WERI-Rb-1 (cell line): ENCODE measurements around the gene MAP3K2.
A peak's percentile ranks its signal among the peaks of the same experiment; 100 is the strongest.

Experiments
- DNase-seq: peaks from one replicate; pipeline ENCODE4 v3.0.0-alpha.2; 2020
- H3K27ac ChIP-seq: fragments of 250-450 bp; sonication (Bioruptor Pico); 2 replicates; pipeline ENCODE4 v1.5.1; 2020; ENCODE audit warnings: mild to moderate bottlenecking, moderate library complexity
- H3K27me3 ChIP-seq: fragments of 250-450 bp; sonication (Bioruptor Pico); 2 replicates; pipeline ENCODE4 v1.5.1; 2021; ENCODE audit warnings: mild to moderate bottlenecking, low read depth, moderate library complexity; ENCODE audit not compliant: insufficient read depth, severe bottlenecking
- H3K36me3 ChIP-seq: fragments of 250-450 bp; sonication (Bioruptor Pico); 2 replicates; pipeline ENCODE4 v1.5.1; 2020; ENCODE audit warnings: mild to moderate bottlenecking, moderate library complexity
- H3K4me3 ChIP-seq: 2 replicates; pipeline ENCODE4 v1.5.1; 2011; ENCODE audit warnings: low read depth, mild to moderate bottlenecking, control low read depth, low read length
- H3K9me3 ChIP-seq: fragments of 250-450 bp; sonication (Bioruptor Pico); 2 replicates; pipeline ENCODE4 v1.5.1; 2021; ENCODE audit warnings: mild to moderate bottlenecking, moderate library complexity; ENCODE audit not compliant: severe bottlenecking
- TF ChIP-seq, protein P1 (sequence below): IDR thresholded peaks from 2 replicates; pipeline ENCODE4 v1.5.1; 2011; ENCODE audit warnings: low read depth, mild to moderate bottlenecking, control low read depth, inconsistent platforms, low read length

MAP3K2 gene

DNA sequence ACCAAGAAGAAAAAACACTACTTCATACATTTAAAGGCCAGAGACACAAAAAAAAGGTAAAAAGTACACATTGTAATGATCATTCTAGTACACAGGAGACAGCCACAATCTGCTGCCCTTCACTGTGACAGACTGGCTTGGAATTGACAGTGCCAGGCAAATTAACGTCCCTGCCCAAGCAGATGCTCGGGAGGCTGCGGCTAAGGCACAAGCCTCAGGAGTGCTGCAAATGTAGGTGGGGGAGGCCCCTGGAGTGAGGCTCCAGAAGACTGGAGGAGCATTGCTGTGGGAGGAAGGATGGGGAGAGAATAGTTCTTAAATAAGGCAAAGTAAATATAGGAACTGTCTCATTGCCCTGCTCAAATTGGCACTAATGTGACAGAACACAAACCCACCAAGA is 112.4 kb downstream of the MAP3K2 start:
- no peak overlapping the region for H3K4me3 ChIP-seq
- TF ChIP-seq, protein P1, sequence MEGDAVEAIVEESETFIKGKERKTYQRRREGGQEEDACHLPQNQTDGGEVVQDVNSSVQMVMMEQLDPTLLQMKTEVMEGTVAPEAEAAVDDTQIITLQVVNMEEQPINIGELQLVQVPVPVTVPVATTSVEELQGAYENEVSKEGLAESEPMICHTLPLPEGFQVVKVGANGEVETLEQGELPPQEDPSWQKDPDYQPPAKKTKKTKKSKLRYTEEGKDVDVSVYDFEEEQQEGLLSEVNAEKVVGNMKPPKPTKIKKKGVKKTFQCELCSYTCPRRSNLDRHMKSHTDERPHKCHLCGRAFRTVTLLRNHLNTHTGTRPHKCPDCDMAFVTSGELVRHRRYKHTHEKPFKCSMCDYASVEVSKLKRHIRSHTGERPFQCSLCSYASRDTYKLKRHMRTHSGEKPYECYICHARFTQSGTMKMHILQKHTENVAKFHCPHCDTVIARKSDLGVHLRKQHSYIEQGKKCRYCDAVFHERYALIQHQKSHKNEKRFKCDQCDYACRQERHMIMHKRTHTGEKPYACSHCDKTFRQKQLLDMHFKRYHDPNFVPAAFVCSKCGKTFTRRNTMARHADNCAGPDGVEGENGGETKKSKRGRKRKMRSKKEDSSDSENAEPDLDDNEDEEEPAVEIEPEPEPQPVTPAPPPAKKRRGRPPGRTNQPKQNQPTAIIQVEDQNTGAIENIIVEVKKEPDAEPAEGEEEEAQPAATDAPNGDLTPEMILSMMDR: no peak
- peaks cover 90% of the 10 kb centered on the region for H3K36me3 ChIP-seq
- no peak for DNase-seq
- no peaks in the 10 kb centered on the region for H3K9me3 ChIP-seq
- no peak overlapping the region for H3K27ac ChIP-seq
- no peaks in the 10 kb centered on the region for H3K27me3 ChIP-seq

DNA sequence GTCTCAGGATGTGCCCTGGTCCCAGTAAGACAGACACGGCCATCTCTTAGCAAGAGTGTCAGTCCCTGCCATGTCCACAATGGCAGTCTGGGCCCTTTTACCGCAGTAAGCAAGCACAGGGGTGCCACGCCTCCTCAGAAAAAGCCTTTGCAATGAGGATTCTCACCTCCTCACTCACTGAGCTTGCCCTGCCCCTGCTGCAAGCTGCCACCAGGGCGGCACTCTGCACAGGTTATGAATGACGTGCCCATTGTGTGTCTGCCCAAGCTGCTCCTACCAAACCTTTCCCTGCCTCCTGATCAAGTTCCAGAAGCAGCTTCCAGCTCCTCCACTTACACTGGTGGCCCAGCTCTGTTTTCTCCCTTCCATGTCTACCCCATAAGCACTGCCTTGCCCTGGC is 117.1 kb downstream of the MAP3K2 start:
- Histone ChIP-seq H3K4me3 (no peak overlapping the region), H3K9me3 (no peaks in the 10 kb centered on the region), H3K27me3 (no peaks in the 10 kb centered on the region), H3K27ac (no peak overlapping the region), H3K36me3 (peaks cover 77% of the 10 kb centered on the region)
- no peak for DNase-seq
- TF ChIP-seq, protein P1: peak; percentile 41

DNA sequence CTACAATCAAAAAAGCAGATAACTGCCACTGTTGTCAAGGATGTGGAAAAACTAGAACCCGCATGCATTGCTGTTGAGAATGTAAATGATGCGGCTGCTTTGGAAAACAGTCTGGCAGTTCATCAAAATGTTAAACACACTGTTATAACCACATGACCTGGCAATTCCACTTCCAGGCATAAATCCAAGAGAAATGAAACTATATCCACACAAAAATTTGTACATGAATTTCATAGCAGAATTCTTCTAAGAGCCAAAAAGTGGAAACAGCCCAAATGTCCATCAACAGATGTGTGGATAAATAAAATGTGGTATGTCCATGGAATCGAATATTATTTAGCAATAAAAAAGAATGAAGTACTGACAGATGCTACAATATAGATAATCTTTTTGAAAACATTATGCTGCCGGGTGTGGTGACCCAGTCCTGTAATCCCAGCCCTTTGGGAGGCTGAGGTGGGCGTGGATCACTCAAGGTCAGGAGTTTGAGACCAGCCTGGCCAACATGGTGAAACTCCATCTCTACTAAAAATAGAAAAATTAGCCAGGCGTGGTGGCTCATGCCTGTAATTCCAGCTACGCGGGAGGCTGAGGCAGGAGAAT is 125.9 kb downstream of the MAP3K2 start:
- peaks cover 58% of the 10 kb centered on the region for H3K36me3 ChIP-seq

DNA sequence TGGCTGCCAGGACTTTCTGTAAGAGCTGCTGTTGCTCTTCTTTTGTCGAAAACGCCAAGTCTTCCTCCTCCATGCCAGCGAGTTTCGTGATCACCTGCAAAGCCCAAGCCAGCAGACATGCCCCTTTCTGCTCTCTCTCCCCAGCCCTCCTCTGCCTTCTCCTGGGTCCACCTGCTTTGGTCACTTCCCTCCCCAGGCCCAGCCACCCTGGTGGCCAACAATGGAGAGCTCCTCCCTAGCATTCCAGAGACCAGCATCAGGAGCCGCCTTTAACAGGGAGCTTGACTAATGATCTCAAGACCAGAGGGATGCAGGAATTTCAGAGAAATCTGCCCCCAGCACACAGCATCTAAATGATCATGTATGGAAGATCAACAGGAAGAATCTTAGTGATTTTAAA is 128.4 kb downstream of the MAP3K2 start:
- no peak for DNase-seq
- Histone ChIP-seq H3K9me3 (no peaks in the 10 kb centered on the region), H3K36me3 (peaks cover 58% of the 10 kb centered on the region), H3K4me3 (no peak overlapping the region), H3K27ac (no peak overlapping the region), H3K27me3 (no peaks in the 10 kb centered on the region)
- TF ChIP-seq, protein P1: no peak

More for the DNA sequence above, 125.9 kb downstream of the MAP3K2 start:
- TF ChIP-seq, protein P1: no peak
- H3K9me3 ChIP-seq: no peaks in the 10 kb centered on the region
- H3K27me3 ChIP-seq: no peaks in the 10 kb centered on the region
- H3K27ac ChIP-seq: no peak overlapping the region
- no peak for DNase-seq
- no peak overlapping the region for H3K4me3 ChIP-seq

DNA sequence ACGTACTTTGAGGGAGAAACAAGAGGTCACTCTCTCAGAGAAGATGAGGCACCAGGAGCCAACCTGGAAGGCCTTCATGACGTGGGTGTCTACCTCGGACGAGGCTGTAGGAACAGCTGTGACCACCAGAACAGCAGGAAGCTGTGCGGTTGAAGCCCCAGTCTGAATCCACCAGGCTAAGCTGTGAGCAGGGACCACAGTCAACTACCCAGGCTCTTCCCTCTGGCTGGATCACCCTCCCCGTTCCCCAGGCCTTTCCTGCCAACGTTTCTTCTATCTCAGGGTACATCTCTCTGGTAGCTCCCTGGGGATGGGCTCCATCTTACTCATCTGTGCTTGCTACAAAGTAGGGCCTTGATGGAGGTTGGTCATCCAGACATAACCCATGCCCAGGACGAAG is 130.9 kb downstream of the MAP3K2 start:
- peaks cover 51% of the 10 kb centered on the region for H3K36me3 ChIP-seq
- no peak for DNase-seq
- H3K9me3 ChIP-seq: no peaks in the 10 kb centered on the region
- H3K27me3 ChIP-seq: no peaks in the 10 kb centered on the region
- TF ChIP-seq, protein P1: no peak
- H3K27ac ChIP-seq: no peak overlapping the region
- H3K4me3 ChIP-seq: no peak overlapping the region

DNA sequence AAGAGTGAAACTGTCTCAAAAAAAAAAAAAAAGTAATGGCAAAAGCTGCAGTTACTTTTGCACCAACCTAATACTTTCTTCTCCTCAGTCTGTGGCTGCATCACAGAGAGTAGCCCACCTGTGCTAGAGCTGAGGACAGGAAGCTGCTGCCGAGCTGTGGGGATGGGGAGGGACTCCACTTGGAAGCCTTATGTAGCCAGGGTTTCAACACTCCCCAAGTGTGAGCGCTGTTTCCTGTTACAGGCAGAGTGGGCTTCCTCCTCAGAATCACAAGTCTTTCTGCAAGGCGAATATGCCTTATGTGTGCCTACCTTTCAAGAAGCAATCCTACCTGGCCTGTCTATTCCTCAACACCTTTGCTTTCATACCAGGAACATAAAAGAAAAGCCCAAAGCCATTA is 131.4 kb downstream of the MAP3K2 start:
- Histone ChIP-seq H3K27ac (no peak overlapping the region), H3K4me3 (no peak overlapping the region), H3K27me3 (no peaks in the 10 kb centered on the region), H3K36me3 (peaks cover 46% of the 10 kb centered on the region), H3K9me3 (no peaks in the 10 kb centered on the region)
- no peak for DNase-seq
- TF ChIP-seq, protein P1: no peak
